HG03342 (cell line): ENCODE data around the gene CUL3.
"Not testable (repeated sequence)": the region's sequence is repeated elsewhere in the genome, so short reads cannot be mapped to it uniquely, and the experiment has no call there.

Experiments used
- ATAC-seq: cut with Tn5 transposase; IDR thresholded peaks from one replicate; pipeline ENCODE4 v1.9.1; 2021; ENCODE audit warnings: mild to moderate bottlenecking, moderate library complexity; ENCODE audit not compliant: unreplicated experiment

CUL3 gene

DNA sequence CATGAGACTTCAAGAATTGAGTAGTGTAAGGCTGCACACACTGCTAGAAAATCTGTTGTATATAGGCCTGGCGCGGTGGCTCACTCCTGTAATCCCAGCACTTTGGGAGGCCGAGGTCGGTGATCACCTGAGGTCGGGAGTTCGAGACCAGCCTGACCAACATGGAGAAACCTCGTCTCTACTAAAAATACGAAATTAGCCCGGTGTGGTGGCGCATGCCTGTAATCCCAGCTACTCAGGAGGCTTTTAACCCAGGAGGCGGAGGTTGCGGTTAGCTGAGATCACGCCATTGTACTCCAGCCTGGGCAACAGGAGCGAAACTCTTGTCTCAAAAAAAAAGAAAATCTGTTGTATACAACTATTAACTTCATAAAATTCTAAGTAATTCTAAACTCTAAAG, 2.1 kb downstream of the CUL3 start:
- not testable (repeated sequence) for ATAC-seq

DNA sequence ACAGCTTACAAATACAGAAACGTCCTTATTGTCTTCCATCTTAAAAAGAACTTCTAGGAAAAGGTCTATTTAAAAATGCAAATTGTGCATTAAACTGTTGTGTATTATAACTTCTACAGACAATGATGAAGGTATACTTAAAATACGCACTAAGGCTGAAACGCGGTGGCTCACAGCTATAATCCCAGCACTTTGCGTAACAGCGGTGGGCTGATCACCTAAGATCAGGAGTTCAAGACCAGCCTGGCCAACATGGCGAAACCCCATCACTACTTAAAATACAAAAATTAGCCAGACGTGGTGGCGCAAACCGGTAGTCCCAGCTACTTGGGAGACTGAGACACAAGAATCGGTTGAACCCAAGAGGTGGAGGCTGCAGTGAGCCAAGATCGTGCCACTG, 4.9 kb downstream of the CUL3 start:
- ATAC-seq, result no peak

DNA sequence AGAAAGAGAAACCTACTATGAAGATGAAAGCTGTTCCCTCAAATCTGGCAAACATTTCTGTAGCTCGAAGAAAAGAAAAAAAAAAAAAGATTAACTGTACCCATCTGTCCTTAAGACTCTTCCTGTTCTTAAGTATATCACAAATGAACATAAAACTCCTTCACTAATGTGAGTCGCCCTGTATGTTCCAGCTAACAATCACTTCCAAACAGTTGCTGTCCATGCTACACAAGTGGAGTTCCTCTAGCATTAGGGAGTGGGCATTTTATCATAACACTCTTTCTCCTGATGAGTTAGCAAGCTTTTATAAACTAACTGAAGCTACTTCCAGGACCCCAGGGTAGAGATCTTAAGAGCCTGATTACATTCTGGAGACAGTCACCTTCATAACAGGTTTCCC, 5.8 kb downstream of the CUL3 start:
- no peak for ATAC-seq

DNA sequence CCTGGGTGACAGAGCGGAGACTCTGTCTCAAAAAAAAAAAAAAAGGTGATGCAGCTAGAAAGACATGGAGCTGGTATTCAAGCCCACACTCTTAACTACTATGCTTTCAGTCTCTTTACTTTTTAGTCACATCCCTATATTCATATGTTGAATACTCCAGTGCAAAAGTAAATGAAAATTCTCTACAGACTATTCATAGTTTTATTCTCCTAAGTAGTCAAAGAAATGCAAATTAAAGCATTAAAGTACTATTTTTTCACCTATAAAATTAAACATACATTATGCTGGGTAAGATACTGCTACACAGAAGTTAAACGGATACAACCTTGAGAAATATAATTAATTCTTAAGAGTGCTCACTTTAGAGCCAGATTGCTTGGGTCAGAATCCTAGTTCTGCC, 7.6 kb downstream of the CUL3 start:
- no peak for ATAC-seq

DNA sequence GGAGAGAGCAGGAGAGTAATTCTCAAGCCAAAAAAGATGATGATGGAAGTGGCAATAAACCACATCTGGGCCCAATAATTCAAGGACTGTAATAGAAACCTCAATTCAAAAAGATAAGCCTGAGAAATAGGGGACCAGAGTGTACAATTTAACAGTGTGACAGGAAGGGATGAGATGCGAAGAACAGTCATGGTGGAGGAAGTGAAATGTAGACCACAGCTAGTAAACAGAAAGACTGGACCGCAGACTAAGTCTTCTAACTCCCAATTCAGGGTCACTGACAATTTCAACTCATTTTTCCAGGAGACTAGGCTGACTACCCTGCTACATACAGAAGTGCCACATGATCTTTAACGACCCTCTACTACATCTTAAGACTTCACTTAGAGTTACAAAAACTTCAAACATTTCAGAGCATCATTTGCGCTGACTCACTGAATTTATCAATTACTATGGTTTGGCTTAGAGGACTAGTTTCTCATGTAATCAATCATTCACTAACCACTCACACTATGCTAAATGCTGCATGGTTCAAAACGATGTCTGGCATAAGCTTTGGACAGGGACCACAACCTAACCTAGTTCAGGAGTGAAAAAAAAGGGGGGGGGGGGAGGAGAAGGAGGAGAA, 9.0 kb downstream of the CUL3 start:
- ATAC-seq, result peak; percentile 79

DNA sequence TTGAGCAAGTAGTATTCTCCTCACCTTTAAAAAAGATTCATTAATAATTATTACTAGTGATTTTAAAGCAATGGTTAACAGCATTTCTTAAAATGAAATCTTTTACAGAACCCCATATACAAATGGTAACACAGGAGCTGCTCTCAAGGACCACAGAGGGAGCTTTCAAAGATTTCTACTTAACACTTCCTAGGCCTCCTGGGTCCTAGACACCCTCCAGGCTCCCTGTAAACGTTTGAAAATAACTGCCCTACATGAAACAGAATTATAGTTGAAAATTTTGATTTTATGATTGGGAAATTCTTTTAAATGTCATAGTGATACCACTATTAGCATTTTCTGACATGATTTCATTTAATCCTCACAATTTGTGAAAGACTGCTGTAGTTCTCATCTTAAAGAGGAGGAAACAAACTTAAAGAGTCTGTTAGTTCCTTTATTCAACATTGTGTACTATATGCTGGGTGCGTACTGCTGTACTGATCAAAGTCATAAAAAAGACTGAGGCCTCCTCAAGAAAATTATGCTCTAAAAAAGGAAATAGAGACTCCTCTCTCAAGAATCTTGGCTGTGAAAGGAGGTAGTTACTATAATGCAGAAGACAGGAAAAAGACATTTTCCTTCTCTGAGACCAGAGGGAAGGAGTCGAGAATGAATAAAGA, 10.6 kb downstream of the CUL3 start:
- ATAC-seq, result no peak

DNA sequence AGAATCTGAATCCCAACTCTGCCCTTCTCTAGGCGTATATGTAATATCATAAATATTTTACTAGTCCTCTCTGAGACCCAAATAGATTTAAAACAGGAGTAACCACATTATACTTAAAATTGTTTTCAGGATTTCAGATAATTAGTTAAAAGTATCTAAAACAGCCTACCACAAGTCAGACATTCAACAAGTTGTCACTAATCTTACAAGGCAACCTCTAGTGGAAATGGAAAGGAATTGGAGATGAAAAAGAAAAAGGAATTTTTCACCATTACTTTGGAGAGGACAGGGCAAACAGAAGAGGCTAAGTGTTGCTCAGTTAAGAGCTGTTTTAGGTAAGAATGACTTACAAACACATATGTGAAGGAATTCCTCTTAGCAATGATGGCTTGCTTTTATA, 11.4 kb downstream of the CUL3 start:
- ATAC-seq, result no peak

DNA sequence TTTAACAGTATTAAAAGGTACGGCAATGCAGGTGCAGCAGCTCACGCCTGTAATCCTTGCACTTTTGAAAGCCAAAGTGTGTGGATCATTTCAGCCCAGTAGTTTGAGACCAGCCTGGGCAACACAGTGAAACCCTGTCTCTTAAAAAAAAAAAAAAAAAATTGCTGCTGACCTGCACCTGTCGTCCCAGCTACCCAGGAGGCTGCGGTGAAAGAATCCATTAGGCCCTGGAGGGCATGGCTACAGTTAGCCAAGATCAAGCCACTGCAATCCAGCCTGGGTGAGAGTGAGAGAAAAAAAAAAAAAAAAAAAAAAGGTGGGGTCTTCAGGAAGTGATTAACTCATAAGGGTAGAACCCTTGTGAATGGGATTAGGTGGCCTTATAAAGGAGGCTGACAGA, 12.8 kb downstream of the CUL3 start:
- ATAC-seq, result no peak

DNA sequence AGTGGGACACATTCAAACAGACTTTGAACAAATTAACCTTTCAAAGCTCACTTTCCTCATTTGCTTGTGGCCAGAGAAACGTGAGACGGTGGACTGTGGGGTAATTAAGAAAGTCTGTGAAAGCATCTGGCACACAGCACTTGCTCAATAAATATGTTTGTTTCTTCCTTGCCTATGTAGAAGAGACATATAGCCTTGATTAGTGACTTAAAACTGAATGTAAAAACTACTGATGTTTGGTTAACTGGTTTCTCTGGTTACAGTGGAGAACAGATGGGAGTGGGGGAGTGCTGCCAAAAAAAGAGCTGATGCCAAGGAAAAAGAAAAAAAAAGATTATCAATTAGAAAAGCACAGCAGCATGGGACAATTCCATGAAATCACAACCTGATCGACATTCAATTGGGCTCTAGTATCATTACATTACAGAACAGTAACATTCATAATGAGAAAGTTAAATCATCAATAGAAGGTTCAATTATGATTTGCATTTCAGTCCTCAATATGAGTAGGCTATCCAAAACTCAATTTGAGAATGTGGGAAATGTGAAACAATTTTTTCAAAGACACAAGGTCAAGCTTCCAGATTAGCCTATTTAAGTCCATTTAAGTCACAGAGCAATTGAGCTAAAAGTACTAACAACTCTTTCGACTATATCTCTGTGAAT, 14.7 kb downstream of the CUL3 start:
- no peak for ATAC-seq

DNA sequence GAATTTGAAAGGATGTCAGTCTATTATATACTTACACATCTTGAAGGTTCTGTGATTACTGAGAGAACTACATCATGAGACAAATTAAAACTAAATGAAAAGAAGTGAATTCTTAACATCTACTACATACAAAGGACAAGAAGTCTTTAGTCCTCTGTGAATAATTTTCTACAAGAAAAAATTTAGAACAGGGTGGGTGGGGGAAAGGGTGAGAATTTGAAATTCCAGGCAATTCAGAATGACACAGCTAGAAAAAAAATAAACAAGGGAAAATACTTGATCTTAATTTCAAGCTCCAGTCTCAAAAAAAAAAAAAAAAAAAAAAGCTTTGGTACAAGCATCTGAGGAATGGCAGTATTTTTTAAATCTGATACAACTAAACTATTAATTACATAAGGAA, 15.5 kb downstream of the CUL3 start:
- no peak for ATAC-seq

DNA sequence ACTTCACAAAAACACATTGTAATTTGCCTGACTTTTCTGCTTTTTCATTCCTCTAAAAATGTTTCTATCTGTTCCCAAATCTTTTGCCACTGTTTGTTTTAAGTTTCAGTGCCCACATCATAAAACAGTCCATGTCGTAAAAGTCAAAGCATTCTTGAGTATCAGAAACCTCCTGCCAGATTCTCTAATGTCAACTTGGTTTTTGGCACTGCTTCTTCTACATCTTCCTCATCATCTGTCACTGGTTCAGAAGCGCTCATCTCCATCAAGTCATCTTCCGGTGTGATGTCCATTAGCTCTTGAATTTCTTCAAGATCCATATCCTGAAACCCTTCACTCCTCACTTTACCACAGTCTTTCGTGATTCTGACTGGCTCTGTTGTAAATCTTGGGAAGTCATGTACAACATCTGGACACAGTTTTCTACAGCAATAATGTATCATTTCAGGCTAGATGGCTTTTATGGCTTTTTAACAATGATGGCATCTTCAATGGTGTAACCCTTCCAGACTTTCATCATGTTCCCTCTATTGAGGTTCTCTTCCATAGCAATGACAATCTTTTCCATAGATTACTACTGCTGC, 19.6 kb downstream of the CUL3 start:
- ATAC-seq, result no peak

DNA sequence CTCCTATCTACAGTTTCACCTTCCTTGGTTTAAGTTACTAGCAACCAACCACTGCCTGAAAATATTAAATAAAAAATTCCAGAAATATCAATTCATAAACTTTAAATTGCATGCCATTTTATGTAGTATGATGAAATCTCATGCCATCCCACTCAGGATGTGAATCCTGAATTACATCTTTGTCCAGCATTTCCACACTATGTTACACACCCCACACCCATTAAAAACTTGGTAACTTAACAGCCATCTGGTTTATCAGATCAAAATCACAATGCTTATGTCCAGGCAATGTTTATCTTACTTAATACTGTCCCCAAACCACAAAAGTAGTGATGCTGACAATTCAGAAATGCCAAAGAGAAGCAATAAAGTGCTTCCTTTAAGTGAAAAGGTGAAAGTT, 21.6 kb downstream of the CUL3 start:
- no peak for ATAC-seq

DNA sequence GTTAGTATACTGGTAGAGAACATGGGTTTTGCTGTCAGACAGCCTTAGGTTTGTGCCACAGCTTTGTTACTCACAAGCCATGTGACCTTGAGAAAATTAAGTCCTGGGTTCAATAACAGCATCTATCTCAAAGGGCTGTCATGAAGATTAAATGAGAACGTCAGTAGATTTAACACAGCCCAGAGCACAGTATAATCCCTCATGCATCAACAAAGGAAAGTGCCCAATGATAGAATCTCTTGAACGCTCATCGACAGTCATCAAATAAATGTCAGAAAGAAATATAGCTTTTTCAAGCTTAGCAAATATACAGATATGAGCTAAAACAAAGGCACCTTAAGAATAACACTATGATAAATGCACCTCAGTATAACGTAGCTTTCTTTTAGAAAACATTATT, 22.3 kb downstream of the CUL3 start:
- ATAC-seq, result no peak

DNA sequence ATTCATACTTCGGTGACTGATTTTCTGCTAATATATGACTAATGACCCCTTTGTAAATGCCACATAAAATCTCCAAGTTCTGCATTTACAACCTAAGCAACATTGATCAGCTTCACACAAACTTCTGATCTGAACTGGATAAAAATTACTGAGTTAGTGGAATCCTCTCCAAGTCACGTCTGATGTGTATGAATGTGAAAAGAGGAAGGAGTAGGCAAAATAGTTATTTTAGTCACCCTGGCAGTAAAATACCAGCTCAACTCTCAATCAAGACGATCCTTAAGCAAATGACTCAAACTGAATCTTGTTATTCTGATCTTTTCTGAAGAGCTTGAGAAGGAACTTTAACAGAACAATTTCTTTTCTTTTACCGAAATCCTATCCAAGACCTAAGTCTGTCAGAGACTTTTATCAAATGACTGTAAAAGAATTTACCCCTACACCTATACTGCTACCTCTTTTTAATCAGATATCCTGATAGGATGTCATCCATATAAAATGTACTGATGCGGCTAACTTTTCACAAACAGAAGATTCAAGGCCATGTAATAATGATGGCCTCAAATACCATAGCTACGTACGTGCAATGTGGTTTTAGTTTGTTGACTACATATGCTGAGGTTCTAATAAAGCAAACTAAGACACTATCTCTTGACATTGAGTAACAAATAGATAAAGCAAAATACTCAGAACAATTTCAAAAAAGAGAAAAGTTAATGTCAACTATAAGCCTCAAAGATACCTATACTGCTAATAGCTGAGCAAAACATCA, 23.7 kb downstream of the CUL3 start:
- no peak for ATAC-seq

DNA sequence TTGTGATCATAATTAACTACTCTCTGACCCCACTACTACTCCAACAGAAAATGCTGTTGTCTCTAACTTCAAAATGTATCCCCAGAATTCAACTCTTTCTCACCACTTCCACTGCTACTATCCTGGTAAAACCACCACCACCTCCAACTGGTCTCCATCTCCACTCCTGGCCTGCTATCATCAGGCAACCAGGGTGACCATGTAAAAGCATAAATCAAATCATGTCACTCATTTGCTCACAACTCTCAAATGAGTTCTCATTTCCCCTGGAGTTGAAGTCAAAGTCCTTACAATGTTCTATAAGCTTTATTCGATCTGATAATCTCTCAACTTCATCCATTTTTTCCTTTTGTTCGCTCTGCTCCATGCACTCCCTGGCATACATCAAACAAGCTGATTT, 24.6 kb downstream of the CUL3 start:
- ATAC-seq, result no peak

DNA sequence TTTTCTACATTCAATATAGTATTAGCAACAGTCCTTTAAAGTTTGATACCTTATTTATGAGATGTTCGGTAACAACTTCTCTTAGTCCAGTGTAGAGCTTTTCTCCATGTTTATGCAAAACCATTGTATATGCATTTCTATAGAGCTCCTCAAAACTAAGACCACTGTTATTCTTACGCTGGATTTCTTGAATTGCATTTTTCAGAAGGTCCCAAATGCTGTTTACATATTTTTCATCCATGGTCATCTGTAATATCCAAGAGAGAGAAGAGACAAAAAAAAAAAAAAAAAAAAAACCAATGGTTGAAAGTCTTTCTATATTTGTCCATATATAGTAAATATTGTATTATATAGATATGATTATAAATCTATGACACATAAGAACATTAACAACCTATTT, 27.6 kb downstream of the CUL3 start:
- no peak for ATAC-seq

DNA sequence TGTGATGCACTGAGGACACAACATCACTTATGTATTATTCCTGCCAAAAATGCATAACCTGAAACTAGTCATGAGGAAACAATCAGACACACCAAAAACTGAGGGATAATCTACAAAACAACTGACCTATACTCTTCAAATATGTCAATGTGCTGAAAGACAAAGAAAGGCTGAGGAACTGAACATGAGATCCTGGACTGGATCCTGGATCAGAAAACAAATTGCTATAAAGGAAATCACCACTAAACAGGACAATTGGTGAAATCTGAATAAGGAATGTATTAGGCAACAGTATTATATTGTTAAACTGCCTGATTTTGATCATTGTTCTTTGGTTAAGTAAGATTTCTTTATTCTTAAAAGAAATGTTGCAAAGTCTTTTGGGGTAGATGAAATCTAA, 28.8 kb downstream of the CUL3 start:
- ATAC-seq, result no peak

DNA sequence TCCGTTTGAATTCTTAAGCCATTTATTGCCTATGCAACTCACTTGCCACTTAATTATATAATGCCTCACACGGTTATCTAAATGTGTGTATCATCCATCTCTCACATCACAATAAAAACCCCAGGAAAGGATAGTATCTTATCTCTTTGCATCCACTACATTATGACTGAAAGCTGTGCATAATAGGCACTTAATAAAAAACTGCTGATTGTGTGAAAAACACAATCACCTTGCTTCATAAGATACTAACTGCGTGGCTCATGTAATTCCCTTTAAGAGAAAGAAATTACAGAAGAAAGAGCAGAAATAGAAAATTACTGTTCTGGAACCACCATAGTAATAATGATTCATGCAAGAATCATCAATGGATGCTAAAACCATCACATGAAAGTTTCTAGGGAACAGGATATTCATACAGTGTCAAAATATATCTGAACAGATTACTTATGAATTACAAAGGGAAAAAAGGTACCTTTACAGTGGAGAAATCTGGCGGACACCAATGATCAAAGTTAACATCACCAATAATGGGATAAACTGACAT, 29.3 kb downstream of the CUL3 start:
- no peak for ATAC-seq

DNA sequence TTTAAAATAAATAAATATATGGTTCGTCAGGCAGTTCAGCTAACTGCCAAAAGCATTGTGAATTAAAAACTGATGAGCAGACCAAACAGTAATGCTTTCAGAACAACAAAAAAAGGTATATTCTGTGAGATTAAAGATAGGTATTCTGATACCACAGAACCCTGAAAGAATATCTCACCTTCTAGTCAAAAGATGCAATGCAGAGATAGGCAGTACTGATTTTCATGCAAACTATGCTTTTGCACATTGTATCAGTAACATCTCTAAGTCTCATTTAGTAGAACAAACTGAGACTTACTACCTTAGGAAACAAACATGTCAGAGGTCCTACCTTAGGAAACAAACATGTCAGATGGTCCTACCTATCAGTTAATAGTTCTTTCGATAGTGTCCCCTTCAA, 32.4 kb downstream of the CUL3 start:
- no peak for ATAC-seq

DNA sequence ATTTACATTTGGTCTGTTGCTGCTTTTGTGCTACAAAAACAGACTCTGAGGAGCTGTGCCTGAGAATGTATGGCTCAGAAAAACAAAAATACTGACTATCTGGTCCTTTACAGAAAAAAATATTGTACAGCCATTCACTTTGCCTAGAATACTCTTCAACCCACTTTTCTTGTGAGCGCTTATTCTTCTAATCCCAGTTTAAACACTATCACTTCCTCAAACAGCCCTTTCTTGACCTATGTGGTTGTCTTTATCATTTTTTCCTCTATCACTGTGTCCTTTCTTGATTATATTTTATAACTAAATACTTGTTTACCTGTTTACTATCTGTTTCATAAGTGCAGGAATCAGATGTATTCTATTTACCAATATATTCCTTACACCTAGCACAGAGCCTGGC, 33.5 kb downstream of the CUL3 start:
- ATAC-seq, result no peak

DNA sequence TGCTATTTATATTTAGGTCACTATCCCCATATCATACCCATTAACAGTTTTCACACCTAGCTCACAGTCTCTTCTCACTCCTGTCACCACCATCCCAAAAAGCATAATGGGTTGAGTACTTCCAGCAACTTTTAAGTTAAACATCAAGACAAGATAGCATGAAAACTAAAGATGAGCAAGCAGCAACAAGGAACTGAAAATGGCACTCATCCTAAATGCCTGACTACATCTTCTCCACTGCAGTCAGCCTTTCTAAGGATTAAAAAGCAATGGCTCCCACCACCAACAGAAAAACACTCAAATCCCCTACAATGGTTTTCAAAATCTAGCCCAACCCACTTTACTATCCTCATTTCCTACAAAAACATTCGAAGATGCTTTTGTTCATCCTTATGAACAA, 38.2 kb downstream of the CUL3 start:
- no peak for ATAC-seq
